GM18507 (cell line): ENCODE results near the gene ZPBP.
"Not testable (repeated sequence)": the region's sequence is repeated elsewhere in the genome, so short reads cannot be mapped to it uniquely, and the experiment has no call there.

Experiments used
- DNase-seq: peaks from one replicate; pipeline ENCODE4 v3.0.0; 2011; ENCODE audit warnings: low read depth; ENCODE audit not compliant: insufficient read length; ENCODE audit errors: extremely low spot score
- FAIRE-seq: peaks from 2 replicates; lab custom pipeline; 2011; peaks lifted over from hg19 to GRCh38; lab: Jason Lieb, UNC

ZPBP gene

DNA sequence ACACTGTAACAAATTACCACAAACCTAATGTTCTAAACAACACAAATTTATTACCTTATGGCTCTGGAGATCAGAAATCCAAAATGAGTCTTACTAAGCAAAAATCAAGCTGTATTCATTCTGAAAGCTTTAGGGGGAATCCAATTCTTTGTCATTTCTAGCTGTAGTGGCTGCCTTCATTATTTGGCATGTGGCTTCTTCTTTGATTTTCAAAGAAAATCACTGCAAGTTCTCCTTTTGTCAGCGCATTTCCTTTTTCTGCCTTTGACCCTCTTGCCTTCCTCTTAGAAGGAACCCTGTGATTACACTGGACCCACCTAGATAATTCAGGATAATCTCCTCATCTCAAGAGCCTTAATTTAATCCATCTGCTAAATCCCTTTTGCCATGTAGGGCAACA, 36.9 kb downstream of the ZPBP start:
- DNase-seq (no peak), FAIRE-seq (no peak)

DNA sequence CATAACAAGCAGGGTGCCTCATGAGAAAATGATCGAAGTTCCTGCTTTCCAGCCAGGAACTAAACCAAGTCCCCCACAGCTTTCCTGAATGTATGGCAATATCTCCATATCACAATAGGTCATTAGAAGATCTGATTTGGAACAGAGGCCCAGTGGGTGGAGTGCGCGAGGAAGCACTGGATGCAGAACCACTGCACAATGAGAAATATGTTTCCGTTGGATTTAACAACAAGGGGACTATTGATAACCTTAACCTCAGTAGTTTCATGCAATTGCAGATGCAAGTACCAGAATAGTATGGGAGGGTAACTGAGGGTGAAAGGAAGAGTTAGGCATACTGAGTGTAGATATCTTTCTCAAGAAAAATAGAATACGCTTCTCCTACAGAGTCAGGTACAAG, 45.3 kb downstream of the ZPBP start:
- no peak for FAIRE-seq

DNA sequence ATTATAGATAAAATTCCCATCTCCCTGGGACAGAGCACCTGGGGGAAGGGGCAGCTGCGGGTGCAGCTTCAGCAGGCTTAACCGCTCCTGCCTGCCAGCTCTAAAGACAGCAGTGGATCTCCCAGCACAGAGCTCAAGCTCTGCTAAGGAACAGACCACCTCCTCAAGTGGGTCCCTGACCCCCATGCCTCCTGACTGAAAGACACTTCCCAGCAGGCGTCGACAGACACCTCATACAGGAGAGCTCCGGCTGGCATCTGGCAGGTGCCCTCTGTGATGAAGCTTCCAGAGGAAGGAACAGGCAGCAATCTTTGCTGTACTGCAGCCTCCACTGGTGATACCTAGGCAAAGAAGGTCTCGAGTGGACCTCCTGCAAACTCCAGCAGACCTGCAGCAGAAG, 51.9 kb downstream of the ZPBP start:
- DNase-seq, FAIRE-seq: not testable (repeated sequence)

More for the DNA sequence above, 45.3 kb downstream of the ZPBP start:
- no peak for DNase-seq

DNA sequence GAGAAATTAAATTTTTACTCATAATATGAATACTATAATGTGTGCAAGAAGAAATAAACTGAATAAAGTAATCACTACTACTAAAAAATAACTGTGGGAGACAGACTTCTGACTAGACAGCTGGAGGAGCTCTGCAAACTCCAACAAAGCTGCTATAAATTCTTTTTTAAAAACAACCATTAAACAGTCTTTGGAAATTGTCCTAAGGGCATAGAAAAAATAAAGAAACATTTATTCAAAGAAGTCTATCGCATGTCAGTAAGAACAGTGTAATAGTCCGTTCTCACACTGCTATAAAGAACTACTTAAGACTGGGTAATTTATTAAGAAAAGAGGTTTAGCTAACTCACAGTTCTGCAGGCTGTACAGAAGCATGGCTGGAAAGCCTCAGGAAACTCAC, 56.0 kb downstream of the ZPBP start:
- FAIRE-seq, result no peak
- no peak for DNase-seq

DNA sequence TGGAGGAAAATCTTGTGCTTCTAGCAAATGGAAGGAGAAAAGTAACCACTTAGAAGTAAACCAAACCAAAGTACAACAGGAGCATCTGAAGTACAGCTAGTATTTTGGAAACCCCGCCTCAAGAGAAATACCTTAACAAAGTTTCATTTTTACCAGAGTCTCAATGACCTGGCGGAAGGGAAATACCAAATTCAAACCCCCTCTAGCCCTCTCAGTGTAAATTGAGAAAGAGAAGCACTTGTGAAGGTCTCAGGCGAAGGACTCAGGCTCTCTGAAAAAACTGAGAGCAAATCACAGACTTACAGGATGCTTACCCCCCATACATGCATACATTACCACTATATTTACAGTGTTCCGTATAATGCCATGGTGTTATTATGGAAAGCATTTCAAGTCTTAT, 70.1 kb downstream of the ZPBP start:
- DNase-seq (no peak), FAIRE-seq (no peak)

DNA sequence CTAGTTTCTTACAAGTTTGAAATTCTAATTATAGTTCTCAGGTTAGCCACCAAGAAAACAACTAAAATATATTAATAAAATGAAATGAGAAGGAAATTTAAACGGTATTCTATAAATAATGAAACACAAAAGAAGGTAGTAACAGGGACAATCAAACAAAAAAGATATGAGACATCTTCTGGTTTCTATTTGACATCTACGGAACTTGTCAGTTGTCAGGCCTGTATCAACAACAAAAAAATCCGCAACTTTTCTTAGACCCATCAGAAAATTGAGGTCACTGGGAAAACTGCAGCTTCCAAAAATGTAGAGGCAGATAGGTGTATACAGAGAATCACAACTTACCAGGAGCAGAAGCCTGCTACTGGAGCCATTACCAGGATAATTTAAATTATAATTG, 70.6 kb downstream of the ZPBP start:
- DNase-seq, result no peak
- no peak for FAIRE-seq

DNA sequence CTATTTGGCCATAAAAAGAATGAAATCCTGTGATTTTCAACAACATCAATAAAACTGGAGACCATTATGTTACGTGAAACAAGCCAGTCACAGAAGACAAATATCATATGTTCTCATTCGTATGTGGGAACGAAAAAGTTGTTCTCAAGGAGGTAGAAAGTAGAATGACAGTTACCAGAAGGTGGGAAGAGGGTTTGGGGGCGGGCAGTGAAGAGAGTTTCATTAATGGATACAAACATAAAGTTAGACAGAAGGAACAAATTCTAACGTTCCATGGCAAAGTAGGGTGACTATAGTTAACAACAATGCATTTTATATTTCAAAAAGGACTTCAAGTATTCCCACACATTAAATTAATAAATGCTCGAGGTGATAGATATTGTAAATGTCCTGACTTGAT, 97.4 kb downstream of the ZPBP start:
- FAIRE-seq, result no peak
- no peak for DNase-seq

DNA sequence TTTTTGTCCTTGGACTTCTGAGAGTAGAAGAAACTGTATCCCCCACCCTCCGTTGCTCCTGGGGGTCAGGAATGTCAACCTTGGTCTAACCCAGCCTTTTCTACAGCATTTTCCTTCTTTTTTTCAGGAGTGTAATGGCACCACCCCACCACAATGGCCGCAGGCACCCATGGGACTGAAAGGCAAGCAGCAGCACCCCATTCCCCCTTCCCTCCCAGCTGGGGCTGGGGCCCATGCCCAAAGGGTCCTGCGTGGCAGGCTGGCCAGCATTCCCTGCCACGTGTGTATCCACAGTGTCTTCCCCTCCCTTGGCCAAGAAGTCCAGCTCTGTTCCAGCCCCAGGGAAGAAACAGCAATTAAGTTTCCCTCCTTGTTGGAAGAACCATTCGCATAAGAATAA, 106.9 kb downstream of the ZPBP start:
- FAIRE-seq (no peak), DNase-seq (no peak)

DNA sequence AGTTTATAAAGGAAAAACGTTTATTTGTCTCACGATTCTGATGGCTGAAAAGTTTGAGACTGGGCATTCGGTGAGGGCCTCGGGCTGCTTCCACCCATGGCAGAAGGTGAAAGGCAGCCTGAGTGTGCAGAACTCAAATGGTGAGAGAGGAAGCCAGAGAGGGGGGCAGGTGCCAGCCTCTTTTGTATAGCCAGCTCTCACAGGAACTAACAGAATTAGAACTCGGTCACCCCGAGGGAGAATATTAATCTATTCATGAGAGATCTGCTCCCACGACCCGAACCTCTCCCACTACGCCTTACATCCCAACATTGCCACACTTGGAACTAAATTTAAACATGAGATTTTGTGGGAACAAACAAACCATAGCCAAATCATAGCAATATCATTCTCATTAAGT, 112.6 kb downstream of the ZPBP start:
- no peak for DNase-seq
- no peak for FAIRE-seq

DNA sequence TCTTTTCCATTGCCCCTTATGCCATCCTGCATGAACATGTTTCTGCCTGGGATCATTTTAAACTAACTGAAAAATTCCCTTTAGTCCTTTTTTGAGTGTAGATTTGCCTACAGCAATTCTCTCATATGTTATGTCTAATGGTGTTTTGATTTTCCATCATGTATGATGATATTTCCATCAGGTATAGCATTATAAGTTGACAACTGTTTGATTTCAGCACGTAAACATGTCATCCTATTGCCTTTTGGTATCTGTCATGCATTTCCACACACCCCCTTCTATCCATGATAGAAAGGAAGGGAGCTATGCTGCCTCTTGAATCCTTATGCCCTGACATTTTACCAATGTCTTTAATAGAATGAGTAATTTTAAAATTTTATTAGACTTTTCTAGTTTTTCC, 116.8 kb downstream of the ZPBP start:
- no peak for DNase-seq
- no peak for FAIRE-seq

DNA sequence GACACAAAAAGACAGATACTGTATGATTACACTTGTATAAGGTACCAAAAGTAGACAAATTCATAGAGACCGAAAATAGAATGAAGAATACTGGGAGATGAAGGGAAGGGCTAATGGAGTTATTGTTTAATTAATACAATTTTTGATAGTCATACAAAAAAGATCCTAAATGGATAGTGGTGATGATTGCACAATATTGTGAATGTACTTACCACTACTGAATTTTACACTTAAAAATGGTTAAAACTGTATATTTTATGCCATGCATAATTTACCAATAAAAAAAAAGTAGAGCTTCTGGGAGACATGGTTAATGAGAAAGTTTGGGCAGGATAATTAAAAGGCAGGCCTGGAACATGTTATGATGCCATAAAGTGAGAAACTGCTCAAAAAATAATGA, 119.0 kb downstream of the ZPBP start:
- no peak for FAIRE-seq
- DNase-seq, result no peak

DNA sequence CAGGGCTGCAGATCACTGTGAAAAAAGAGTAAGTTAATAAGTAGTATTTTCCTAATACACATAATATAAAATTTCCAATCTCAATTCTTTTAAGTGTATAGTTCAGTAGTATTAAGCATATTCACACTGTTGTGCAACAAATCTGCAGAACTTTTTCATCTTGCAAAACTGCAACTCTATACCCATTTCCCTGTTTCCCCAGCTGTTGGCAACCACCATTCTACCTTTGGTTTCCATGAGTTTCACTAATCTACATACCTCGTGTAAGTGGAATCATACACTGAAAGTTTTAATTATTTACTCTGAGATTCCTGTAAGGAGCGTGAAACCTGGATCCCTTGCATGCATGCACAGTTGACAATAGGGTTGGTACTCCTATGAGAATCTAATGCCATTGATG, 155.4 kb downstream of the ZPBP start:
- DNase-seq (no peak), FAIRE-seq (no peak)

DNA sequence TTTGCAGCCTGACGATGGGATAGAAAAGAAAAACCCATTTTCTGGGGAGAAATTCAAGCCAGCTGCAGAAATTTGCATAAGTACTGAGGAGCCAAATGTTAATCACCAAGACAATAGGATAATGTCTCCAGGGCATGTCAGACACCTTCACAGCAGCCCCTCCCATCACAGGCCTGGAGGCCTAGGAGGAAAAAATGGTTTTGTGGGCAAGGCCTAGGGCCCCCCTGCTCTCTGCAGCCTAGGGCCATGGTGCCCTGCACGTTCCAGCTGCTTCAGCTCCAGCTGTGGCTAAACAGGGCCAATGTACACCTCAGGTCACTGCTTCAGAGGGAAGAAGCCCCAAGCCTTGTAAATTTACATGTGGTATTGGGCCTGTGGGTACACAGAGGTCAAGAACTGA, 161.4 kb downstream of the ZPBP start:
- DNase-seq (no peak), FAIRE-seq (no peak)

DNA sequence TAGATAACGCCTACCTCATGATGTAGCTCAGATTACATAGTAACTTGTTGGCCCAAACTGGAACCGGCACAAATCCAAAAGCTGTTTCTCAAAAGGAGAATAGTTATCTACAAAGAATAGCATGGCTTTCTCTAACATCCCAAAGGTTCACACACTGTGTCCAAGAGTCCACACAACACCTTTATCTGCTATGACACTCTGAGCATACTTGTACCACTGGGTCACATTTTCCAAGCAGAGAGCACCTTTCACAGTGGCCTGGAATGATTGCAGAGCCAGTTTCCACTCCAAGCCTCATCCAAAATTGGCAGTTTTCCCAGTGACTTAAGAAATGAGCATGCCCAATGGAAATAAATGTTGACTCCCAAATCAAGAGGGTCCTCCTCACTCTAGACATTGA, 164.3 kb downstream of the ZPBP start:
- FAIRE-seq, result no peak
- no peak for DNase-seq

DNA sequence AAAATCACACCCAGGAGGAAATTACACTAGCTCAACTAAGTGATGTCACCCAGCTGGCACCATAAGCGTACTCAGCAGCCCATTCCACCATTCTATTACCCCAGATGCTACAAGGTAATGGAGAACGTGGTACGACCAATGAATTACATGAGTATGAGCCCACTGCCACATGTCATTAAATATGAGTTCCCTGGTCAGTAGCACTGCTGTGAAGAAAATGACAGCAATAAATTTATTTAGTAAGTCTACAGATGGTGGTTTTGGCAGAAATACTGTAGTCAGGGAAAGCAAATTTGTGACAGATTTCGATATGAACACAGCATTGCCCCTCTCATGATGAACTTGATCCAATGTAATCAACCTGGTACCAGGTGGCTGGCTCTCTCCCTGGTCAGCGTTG, 165.4 kb downstream of the ZPBP start:
- no peak for DNase-seq
- no peak for FAIRE-seq

DNA sequence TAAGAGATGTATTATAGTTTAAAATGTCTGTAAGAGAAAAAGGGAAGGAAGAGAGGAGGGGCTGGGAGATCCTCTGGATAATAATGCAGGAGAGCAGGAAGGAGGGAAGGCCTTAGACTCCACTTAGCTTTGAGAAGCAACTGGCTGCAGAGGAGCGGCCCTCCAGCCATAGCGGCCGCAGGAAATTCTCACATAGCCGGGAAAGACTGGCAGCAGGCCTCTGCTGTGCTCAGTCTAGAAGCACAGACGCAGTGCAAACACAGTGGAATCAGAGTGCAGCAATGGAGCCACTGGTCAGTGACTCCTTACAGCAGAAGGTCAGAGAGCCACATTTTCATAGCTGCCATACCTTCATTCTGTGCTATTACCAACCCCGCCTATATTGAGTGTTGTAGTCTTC, 166.3 kb downstream of the ZPBP start:
- no peak for FAIRE-seq
- DNase-seq, result no peak

DNA sequence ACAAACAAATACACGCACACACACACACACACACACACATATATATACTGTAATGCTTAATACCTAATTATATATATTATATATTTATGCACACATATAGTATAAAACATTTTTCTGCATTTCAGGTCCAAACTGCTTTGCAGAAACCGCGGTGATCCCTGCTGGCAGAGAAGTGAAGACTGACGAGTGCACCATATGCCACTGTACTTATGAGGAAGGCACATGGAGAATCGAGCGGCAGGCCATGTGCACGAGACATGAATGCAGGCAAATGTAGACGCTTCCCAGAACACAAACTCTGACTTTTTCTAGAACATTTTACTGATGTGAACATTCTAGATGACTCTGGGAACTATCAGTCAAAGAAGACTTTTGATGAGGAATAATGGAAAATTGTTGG, 181.1 kb downstream of the ZPBP start:
- DNase-seq (no peak), FAIRE-seq (no peak)

DNA sequence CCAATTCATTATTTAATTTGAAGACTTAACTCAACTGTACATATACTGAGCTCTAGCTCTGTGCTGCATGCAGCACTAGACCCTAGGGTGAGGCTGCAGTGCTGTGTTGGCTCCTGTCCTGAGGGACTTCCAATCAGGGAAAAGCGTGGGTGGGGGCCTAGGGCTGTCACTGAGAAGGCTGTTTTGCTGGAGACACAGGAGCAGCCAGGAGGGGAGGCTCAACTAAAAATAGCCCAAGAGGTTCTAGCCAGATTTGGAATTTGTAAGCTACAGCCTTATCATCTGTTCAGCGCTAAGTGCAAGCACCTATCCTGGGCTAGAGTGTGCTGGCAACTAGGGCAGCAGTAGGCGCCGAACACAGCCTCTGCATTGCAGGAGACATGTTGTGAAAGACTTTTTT, 198.5 kb downstream of the ZPBP start:
- DNase-seq, result no peak
- no peak for FAIRE-seq

DNA sequence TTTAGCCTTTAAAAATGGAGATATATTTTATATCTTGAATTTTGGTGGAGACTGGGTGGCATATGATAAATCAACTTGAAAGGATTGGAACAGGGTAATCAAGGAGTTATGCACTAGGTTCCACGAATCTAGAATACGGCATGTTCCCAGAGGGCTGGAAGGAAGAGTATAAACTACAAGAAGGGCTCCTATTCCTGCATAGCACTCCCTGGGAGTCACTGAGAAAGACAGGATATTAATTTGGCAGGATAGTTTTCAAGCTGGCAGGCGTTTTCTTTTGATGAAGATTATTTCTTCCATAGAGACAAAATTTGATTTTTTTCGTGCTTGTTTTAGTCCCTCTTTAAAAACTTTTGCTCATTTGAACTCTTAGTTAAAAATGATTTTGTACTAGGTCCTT, 199.9 kb downstream of the ZPBP start:
- FAIRE-seq (no peak), DNase-seq (no peak)

DNA sequence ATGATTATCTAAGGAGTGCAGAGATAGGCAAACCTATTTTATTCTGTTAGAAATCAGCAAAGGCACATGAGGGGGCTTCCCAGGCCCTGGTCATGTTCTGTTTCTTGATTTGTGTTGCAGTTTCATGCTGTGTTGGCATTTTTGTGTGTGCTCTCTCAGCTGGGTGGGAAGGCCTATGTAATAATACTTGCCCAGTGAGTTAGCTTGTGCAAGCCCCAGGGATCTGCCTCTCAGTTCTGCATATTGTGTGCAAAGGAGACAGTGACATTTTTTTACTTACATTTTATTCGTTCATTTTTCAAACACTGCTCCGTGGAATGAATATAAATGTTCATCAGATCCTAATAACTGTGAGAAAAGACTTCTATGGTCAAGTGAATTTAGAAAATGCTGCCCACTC, 200.6 kb downstream of the ZPBP start:
- no peak for DNase-seq
- no peak for FAIRE-seq
